ACC112 (cell line): ENCODE results near the gene RNF151.
"Not testable (repeated sequence)": the region's sequence is repeated elsewhere in the genome, so short reads cannot be mapped to it uniquely, and the experiment has no call there.

Experiments
- H2AFZ ChIP-seq: fragments of 200-600 bp; sonication (generic); one replicate; pipeline ENCODE4 v1.6.0; 2017; ENCODE audit warnings: antibody characterized with exemption, low read length; ENCODE audit not compliant: unreplicated experiment
- H3K27ac ChIP-seq: fragments of 200-600 bp; sonication (generic); 2 replicates; pipeline ENCODE4 v1.5.1; 2014; ENCODE audit warnings: low read depth, mild to moderate bottlenecking, antibody characterized with exemption, low read length, moderate library complexity
- H3K27me3 ChIP-seq: fragments of 200-600 bp; sonication (generic); 2 replicates; pipeline ENCODE4 v1.6.1; 2014; ENCODE audit warnings: mild to moderate bottlenecking, antibody characterized with exemption, low read length, moderate library complexity, mixed read lengths; ENCODE audit not compliant: insufficient read depth
- H3K36me3 ChIP-seq: fragments of 200-600 bp; sonication (generic); 2 replicates; pipeline ENCODE4 v1.6.1; 2016; ENCODE audit warnings: mild to moderate bottlenecking, antibody characterized with exemption, low read length, moderate library complexity, mixed read lengths; ENCODE audit not compliant: insufficient read depth
- H3K4me1 ChIP-seq: fragments of 200-600 bp; sonication (generic); one replicate; pipeline ENCODE4 v1.6.1; 2016; ENCODE audit warnings: low read length, mixed read lengths; ENCODE audit not compliant: insufficient read depth, unreplicated experiment, control insufficient read depth
- H3K4me3 ChIP-seq: fragments of 200-600 bp; sonication (generic); 2 replicates; pipeline ENCODE4 v1.5.1; 2014; ENCODE audit warnings: mild to moderate bottlenecking, low read depth, low read length
- H3K79me2 ChIP-seq: fragments of 200-600 bp; sonication (generic); one replicate; pipeline ENCODE4 v1.6.0; 2016; ENCODE audit warnings: low read length; ENCODE audit not compliant: control insufficient read depth, unreplicated experiment, insufficient read depth

The RNF151 gene

DNA sequence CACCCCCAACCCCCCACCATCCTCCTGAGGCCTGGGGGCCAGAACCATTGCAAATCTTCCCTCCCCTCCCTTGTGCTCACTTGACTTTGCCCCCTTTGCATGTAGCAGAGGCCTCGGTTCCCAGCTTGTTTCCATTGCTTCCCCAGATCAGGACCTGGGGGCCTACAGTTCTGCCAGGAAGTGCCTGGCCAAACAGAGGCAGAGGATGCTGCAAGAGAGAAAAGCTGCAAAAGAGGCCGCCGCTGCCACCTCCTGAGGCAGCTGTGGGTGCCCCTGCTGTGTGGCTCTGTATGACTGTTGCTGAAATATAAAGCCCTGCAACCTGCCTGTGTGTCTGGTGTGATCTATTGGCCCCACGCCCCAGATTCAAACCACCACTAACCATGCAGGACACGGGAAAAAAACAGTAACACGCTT is 5.0 kb upstream of the RNF151 start:
- no peak overlapping the region; the same call in 1 of the 2 replicates for H3K4me3 ChIP-seq
- H3K79me2 ChIP-seq, result peaks cover 62% of the 10 kb centered on the region

DNA sequence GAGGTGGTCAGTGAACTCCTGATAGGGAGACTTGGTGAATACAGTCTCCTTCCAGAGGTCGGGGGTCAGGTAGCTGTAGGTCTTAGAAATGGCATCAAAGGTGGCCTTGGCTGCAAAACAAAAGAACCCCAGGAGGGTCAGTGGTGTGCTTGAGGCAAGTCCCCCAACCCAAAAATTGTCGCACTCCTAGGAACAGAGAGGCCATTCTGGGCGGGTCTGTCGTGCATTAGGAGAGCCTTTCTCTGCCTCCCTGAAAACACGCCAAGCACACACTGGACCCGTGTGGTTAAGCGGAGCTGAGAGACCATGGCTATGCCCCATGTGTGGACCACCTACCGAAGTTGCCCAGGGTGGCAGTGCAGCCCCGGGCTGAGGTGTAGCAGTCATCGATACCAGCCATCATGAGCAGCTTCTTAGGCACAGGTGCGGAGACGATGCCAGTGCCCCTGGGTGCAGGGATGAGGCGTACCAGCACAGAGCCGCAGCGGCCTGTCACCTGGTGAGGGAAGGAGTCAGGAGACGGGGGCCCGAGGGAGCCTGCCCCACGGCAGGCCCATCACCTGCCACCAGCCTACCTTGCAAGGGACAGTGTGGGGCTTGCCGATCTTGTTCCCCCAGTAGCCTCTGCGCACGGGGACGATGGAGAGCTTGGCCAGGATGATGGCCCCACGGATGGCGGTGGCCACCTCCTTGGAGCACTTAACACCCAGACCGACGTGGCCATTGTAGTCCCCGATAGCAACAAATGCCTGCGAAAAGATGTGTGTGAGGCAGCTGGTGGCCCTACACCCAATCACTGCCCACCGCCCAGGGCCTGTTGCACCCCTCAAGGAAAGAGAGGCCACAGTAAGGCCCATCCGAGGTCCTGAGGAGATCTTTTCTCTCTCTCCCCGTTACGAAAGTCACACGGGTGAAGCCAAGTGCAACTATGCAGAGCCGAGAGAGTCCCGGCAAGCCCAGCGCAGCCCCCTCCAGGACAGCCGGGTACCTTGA is 4.2 kb upstream of the RNF151 start:
- not testable (repeated sequence) for H3K27me3 ChIP-seq, H2AFZ ChIP-seq
- 0 out of 2 replicates have a peak overlapping the region, but pooled peaks have one; percentile 88 for H3K27ac ChIP-seq
- peaks cover 62% of the 10 kb centered on the region for H3K79me2 ChIP-seq
- H3K4me3 ChIP-seq, result peak overlapping the region; percentile 85
- peaks cover 18% of the 10 kb centered on the region; the same call in 1 of the 2 replicates for H3K36me3 ChIP-seq
- peaks cover 26% of the 10 kb centered on the region for H3K4me1 ChIP-seq

More for the DNA sequence above, 5.0 kb upstream of the RNF151 start:
- Histone ChIP-seq H3K27me3 (no peaks in the 10 kb centered on the region), H3K27ac (no peak overlapping the region), H3K36me3 (peaks cover 18% of the 10 kb centered on the region; the same call in 1 of the 2 replicates), H3K4me1 (peaks cover 26% of the 10 kb centered on the region), H2AFZ (no peak overlapping the region)

DNA sequence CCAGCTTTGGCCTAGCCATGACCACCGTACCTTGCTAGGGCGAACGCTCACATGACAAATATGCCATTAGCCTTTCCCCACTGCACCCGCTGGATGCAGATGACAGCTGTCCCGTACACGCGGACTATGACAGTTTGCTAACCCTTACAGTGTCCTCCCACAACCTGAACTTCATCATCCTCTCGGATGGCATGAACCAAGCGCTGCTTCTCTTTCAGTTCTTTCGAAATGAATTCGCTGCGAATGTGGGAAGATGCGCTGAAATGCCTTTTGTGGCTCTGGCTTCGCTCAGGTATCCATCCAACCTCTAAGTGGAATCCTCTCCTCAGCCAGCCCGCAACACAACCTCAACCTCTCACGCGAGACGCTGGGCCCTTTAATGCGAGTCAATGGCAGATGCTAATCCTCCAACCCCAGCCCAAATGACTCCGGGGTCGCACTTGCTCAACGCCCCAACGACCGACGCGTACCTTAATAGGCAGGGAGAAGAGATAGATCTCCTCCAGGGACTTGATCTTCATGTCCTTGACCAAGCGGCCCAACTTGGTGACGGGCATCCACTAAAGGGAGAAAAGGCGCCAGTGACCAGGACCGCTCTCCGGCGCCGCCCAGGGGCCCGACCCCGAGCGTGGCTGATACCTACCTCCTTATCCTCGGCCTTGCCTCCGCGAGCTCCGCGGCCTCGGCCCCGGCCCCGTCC is 2.7 kb upstream of the RNF151 start:
- Histone ChIP-seq H3K4me3 (peak overlapping the region; percentile 85), H3K36me3 (peaks cover 18% of the 10 kb centered on the region; the same call in 1 of the 2 replicates), H3K4me1 (peaks cover 26% of the 10 kb centered on the region), H3K79me2 (peaks cover 62% of the 10 kb centered on the region), H3K27ac (peak overlapping the region; percentile 88), H2AFZ (no peak overlapping the region), H3K27me3 (no peaks in the 10 kb centered on the region)

DNA sequence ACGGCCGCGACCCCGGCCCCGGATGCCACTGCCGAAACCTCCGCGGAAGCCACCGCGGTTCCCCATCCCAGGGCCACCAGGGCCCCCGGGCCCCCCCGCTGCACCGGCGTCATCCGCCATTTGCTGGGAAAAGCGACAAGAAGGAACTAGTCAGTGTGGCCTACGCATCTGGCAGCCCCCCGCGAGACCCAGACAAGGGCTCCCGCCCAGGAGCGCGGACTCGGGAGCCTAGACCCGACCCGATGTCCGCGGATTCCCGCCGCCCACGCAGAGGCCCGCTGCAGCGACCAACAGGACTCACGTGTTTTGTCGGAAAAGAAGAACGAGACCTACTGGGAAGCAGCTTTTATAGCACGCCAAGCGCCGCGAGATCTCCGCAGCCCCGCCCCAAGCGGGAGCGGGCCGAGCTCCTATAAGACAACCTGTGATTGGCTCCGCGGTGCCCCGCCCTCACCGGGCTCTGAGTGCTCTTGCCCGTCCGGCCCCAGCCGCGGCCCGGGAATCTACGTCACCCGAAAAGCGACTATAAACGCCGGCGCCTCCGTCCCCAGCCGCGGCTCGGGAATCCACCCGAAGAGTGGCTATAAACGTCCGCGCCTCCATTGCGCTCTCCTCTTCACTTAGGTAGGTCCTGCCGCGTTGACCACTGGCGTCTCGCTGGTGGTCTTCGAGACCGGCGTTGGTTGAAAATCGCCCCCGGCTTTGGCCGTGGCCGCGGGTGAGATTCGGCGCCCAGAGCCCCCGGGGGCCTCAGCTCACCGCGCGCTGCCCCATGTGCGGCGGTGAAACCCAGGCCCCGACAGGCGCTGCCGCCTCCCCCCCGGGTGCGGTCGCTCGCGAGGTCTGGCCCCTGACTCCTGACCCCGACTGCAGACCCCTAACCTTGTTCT is 1.9 kb upstream of the RNF151 start, which contains the start of gene RPS2:
TSS of gene RPS2 (minus strand) at position 321 of the 890 bp plus-strand sequence. CDS start at position 120, 201 bp downstream.
- Histone ChIP-seq H3K4me1 (peaks cover 26% of the 10 kb centered on the region), H3K4me3 (peak within 1 kb of the TSS; percentile 85), H2AFZ (no peak within 1 kb of the TSS), H3K27me3 (no peaks in the 10 kb centered on the region), H3K79me2 (peaks cover 60% of the 10 kb centered on the region), H3K36me3 (peaks cover 18% of the 10 kb centered on the region; the same call in 1 of the 2 replicates), H3K27ac (peak within 1 kb of the TSS; percentile 88)

DNA sequence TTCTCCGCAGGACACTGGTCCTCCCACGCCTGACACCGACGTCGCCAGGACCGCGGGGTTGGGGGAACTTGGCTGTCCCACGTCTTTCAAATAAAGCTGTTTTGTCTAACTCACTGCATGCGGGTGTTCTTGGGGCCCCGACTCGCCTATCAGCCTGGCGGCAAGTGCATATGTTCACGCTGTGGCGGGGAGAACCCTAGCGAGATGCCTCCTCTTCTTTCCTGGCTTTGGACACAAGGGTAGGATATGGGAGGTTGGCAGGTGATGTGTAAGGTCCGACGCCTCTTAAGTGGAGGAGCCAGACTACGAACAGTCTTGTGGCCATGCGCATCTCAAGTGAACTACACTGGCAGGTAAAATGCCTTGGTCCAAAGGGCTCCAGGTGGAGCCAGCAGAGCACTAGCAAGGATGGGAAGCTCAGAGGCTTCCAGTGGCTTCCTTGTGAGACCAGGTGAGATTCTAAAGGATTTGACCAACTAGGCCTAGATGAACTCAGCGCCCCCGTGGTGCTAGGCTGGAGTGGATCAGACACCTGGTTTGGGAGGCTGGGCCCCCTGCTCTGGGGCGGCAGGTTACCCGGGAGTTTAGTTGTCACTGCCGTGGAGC is 1.2 kb upstream of the RNF151 start:
- H3K4me3 ChIP-seq, result peak overlapping the region; percentile 85
- peaks cover 23% of the 10 kb centered on the region for H3K4me1 ChIP-seq
- peaks cover 18% of the 10 kb centered on the region; the same call in 1 of the 2 replicates for H3K36me3 ChIP-seq
- H2AFZ ChIP-seq, result no peak overlapping the region
- peaks cover 52% of the 10 kb centered on the region for H3K79me2 ChIP-seq
- H3K27me3 ChIP-seq, result no peaks in the 10 kb centered on the region
- peak overlapping the region; percentile 84 for H3K27ac ChIP-seq

DNA sequence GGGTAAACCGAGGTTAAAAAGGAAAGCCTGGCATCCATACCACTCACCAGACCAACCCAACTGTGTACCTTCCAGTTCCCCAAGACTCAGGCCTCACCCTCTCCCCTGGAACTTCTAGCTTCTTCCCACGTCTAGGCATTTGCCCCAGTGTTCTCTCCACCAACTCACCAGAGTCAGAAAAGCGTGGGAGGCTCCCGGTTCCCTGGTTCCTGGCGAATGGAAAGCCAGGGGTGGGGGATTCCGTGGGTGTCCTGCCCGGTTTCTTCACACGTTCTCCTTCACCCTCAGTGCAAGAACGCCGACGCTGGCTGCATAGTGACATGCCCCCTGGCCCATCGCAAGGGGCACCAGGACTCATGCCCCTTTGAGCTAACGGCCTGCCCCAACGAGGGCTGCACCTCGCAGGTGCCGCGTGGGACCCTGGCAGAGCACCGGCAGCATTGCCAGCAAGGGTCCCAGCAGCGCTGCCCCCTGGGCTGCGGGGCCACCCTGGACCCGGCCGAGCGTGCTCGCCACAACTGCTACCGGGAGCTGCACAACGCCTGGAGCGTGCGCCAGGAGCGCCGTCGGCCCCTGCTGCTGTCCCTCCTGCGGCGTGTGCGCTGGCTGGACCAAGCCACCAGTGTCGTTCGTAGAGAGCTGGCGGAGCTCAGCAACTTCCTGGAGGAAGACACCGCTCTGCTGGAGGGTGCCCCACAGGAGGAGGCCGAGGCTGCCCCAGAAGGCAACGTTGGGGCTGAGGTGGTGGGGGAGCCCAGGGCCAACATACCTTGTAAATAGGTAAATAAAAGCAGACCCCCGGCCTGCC is 1.7 kb downstream of the RNF151 start:
- no peaks in the 10 kb centered on the region for H3K27me3 ChIP-seq
- H3K79me2 ChIP-seq, result peaks cover 44% of the 10 kb centered on the region
- H3K36me3 ChIP-seq, result peaks cover 8% of the 10 kb centered on the region; the same call in 1 of the 2 replicates
- no peak overlapping the region for H3K27ac ChIP-seq
- H3K4me3 ChIP-seq, result no peak overlapping the region
- no peak overlapping the region for H2AFZ ChIP-seq
- peaks cover 10% of the 10 kb centered on the region for H3K4me1 ChIP-seq

DNA sequence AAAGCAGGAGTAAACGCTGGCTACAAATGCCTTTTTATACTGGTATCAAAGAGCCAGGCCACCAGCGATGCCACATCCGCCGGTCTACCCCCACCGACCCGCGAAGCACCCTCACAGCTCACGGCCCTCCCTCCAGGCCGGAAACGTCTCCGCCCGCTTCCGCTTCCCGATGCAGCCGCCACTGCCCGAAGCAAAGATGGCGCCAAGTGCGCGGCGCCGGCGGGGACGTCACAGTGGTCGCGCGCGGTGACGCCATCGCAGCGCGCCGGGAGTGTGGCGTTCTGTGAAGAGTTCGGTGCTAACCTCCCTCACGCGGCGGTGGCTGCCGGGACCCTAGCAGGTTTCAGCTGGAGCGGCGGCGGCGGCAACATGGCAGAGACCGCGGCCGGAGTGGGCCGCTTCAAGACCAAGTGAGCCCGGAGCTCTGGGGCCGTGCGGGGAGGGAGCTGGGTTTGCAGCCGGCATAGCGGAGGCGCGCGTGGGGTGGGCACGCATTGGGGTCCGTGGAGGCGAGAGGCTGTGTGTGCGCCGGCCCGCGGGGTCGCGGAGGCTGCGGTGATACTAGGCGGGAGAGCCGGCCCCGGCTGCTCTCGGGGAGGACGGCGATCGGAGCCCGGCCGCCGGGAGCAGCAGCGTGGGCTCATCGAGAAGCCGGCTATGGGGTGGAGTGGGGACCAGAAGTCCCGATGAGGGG is 5.3 kb downstream of the RNF151 start, which contains the start of gene TBL3:
TSS of gene TBL3 (plus strand) at position 258 of the 694 bp plus-strand sequence. CDS start at position 370, 112 bp downstream.
- H2AFZ ChIP-seq, result peak within 1 kb of the TSS; percentile 94
- H3K4me1 ChIP-seq, result peaks cover 6% of the 10 kb centered on the region
- peak within 1 kb of the TSS; percentile 78 for H3K27ac ChIP-seq
- peak within 1 kb of the TSS; percentile 99 for H3K4me3 ChIP-seq
- H3K36me3 ChIP-seq, result no peaks in the 10 kb centered on the region
- H3K27me3 ChIP-seq, result no peaks in the 10 kb centered on the region
- peaks cover 25% of the 10 kb centered on the region for H3K79me2 ChIP-seq

DNA sequence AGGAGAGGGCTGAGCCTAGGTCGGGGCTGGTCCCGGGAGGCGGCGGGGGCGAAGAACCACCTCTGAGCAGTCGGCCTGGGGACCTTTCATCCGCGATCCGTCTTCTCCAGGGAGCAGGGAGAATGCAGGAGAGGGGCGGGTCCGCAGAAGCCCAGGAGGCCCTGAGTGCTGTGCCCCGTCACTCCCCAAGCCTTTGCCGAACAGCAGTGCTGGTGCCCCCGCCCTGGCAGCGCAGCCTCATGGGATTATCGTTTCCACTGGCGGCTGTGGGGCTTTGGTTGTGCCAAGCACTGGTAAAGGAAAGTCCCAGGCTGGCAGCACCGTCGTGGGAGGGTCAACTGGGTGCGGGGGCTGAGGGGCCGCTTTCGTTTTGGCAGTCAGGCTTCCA is 5.8 kb downstream of the RNF151 start:
- peak overlapping the region; percentile 99 for H3K4me3 ChIP-seq
- no peaks in the 10 kb centered on the region for H3K36me3 ChIP-seq
- H3K4me1 ChIP-seq, result peaks cover 6% of the 10 kb centered on the region
- peaks cover 25% of the 10 kb centered on the region for H3K79me2 ChIP-seq
- H3K27me3 ChIP-seq, result no peaks in the 10 kb centered on the region
- peak overlapping the region; percentile 72 for H2AFZ ChIP-seq
- H3K27ac ChIP-seq, result peak overlapping the region; percentile 54; the same call in 1 of the 2 replicates
